Tibial artery (tissue), 4 donors: ENCODE measurements around the gene FILIP1.

Experiments
- DNase-seq, 2 donors: peaks; one replicate each; pipeline ENCODE4 v3.0.0-alpha.2; 2019
- H3K27ac ChIP-seq, 2 donors: fragments of 200-600 bp; sonication (generic) in 1 of 2; 1 replicate in 1 of 2; 2 replicates in 1 of 2; pipeline ENCODE4 v1.5.1; 2018 to 2019; ENCODE audit warnings: mild to moderate bottlenecking in 1 of 2
- H3K27me3 ChIP-seq, 2 donors: fragments of 200-600 bp; sonication (generic) in 1 of 2; one replicate each; pipeline versions ENCODE4 v1.5.1 to v1.6.0; 2016 to 2019
- H3K36me3 ChIP-seq, 3 donors: fragments of 200-600 bp; sonication (generic) in 2 of 3; one replicate each; pipeline ENCODE4 v1.5.1; 2016 to 2019; ENCODE audit warnings: mild to moderate bottlenecking in 2 of 3
- H3K4me1 ChIP-seq, 4 donors: fragments of 200-600 bp; sonication (generic) in 2 of 4; 1 replicate in 3 of 4; 2 replicates in 1 of 4; pipeline ENCODE4 v1.5.1; 2016 to 2019
- H3K4me3 ChIP-seq, 2 donors: fragments of 200-600 bp; sonication (generic) in 1 of 2; 1 replicate in 1 of 2; 2 replicates in 1 of 2; pipeline ENCODE4 v1.5.1; 2018 to 2019; ENCODE audit warnings: mild to moderate bottlenecking in 2 of 2
- H3K9me3 ChIP-seq, 3 donors: fragments of 200-600 bp; sonication (generic) in 1 of 3; one replicate each; pipeline ENCODE4 v1.5.1; 2016 to 2019
- intact Hi-C: fragments of 100-400 bp; cut with DNase I; formaldehyde crosslinking; loops from one replicate; pipeline ENCODE4 v1.15.0; 2023; ENCODE audit warnings: low total_unique reads
- TF ChIP-seq, protein P1 (sequence below), 2 experiments: fragments of 200-600 bp in 1 of 2; fragments of 450-650 bp in 1 of 2; IDR thresholded peaks; one replicate each; pipeline ENCODE4 v1.5.1; 2017 to 2019; ENCODE audit warnings: antibody characterized with exemption in 2 of 2, mild to moderate bottlenecking in 1 of 2, moderate library complexity in 1 of 2

FILIP1 gene

DNA sequence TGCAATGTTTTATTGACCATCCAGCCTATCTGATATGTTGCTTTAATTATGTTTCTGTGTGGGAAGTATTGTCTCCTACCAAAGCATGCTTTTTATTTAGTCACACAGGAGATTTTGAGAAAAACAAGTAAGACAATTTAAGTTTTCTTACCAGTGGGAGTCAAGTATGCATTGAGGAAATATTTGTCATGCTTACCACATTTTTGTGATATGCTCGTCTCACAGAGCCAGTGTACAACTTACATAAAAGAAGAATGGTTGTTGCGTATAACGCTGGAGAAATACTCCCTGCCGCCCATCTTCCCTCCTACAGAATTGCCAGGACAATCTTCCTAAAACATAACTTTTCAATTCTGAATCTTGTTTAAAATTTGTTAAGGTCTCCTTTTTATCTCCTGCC lies 37.1 kb upstream of the FILIP1 start:
- no peaks in the 10 kb centered on the region for H3K27me3 ChIP-seq
- H3K36me3 ChIP-seq: no peaks in the 10 kb centered on the region
- H3K9me3 ChIP-seq: no peaks in the 10 kb centered on the region
- TF ChIP-seq, protein P1, sequence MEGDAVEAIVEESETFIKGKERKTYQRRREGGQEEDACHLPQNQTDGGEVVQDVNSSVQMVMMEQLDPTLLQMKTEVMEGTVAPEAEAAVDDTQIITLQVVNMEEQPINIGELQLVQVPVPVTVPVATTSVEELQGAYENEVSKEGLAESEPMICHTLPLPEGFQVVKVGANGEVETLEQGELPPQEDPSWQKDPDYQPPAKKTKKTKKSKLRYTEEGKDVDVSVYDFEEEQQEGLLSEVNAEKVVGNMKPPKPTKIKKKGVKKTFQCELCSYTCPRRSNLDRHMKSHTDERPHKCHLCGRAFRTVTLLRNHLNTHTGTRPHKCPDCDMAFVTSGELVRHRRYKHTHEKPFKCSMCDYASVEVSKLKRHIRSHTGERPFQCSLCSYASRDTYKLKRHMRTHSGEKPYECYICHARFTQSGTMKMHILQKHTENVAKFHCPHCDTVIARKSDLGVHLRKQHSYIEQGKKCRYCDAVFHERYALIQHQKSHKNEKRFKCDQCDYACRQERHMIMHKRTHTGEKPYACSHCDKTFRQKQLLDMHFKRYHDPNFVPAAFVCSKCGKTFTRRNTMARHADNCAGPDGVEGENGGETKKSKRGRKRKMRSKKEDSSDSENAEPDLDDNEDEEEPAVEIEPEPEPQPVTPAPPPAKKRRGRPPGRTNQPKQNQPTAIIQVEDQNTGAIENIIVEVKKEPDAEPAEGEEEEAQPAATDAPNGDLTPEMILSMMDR (IDR thresholded peaks at IDR 0.05): no peak
- intact Hi-C loops: no loop called here
- no peaks in the 10 kb centered on the region for H3K4me1 ChIP-seq
- no peak overlapping the region for H3K27ac ChIP-seq
- H3K4me3 ChIP-seq: no peak overlapping the region
- no peak for DNase-seq

DNA sequence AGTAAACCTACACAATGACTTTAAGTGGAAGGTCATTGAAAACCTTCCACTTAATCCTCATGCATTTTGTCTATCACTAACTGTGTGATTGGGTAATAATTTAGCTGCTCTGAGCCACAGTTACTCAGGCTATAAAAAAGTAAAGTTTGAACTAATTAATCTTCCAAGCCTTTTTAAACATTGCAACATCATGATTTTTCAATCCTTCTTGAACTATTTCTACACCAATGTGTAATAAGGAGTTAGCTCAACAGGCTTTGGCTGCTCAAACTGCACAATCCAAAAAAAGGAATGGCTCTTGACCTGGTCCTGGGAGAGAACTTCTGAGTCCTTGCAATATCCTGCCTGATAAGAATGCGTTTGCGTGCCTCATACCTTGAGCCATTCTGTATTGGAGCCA lies 34.8 kb upstream of the FILIP1 start:
- Histone ChIP-seq H3K4me1 (peaks cover 0 to 10% (median 5%) of the 10 kb centered on the region in 4 donors), H3K4me3 (no peak overlapping the region), H3K27me3 (no peaks in the 10 kb centered on the region), H3K36me3 (no peaks in the 10 kb centered on the region), H3K27ac (no peak overlapping the region), H3K9me3 (no peaks in the 10 kb centered on the region)
- TF ChIP-seq, protein P1 (IDR thresholded peaks at IDR 0.05): no peak
- no peak for DNase-seq
- intact Hi-C loops: loop anchor here (5.0 to 10.0 kb wide), 3 partner anchors 236 to 434 kb away; no protein-coding TSS in a partner anchor

DNA sequence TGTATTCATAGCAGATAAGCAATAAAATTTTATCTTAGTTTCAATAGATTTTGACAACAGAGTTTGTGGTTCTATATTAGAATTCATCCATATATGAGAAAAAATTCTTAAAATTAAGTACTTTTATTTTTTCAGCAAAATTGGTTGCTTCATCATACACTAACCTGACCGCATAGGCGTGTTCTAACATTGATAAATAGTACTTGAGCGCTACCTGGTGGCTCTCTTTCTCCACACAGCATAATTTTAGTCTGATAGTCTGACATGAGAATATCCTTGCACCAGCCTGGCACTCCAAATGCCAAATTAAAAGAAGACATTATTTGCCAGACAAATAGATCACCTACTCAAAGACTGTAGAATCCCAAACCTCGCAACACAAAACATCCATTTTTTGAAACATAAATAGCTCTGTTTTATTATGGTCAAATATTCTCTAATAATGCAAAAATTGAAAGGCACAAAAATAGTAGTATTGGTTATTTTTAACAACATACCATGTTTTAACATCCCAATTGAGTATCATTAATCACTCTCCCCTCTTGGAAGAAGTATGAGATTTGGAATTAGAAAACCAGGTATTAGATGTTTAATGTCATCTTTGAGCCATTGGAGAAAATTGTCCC lies 33.0 kb upstream of the FILIP1 start:
- peaks cover 0 to 10% (median 5%) of the 10 kb centered on the region in 4 donors for H3K4me1 ChIP-seq
- DNase-seq: peak; percentile 59 to 65
- H3K27ac ChIP-seq: no peak overlapping the region
- intact Hi-C loops: loop anchor here (5.0 to 10.0 kb wide), 3 partner anchors 234 to 432 kb away; no protein-coding TSS in a partner anchor
- TF ChIP-seq, protein P1 (IDR thresholded peaks at IDR 0.05): peak; percentile 64 to 90
- H3K9me3 ChIP-seq: no peaks in the 10 kb centered on the region
- H3K36me3 ChIP-seq: no peaks in the 10 kb centered on the region
- no peaks in the 10 kb centered on the region for H3K27me3 ChIP-seq
- H3K4me3 ChIP-seq: no peak overlapping the region

DNA sequence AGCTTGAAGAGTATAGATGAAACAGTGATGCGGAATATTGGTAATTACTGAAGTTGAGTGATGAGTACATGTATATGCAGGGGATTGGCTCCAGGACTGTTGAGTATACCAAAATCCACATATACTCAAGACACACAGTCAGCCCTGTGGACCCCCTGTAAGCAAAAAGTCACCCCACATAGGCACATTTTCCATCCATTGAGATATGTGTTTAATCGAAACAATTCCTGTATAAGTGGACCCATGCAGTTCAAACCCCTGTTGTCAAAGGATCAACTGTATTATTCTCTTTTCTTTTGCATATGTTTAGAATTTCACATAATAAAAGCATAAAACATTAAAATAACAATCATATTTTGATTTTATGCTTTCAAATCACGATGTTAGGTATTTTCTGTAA lies 32.1 kb upstream of the FILIP1 start:
- DNase-seq: no peak
- TF ChIP-seq, protein P1 (IDR thresholded peaks at IDR 0.05): no peak
- no peaks in the 10 kb centered on the region for H3K27me3 ChIP-seq
- no peak overlapping the region for H3K27ac ChIP-seq
- H3K4me3 ChIP-seq: no peak overlapping the region
- no peaks in the 10 kb centered on the region for H3K9me3 ChIP-seq
- H3K4me1 ChIP-seq: peaks cover 0 to 10% (median 5%) of the 10 kb centered on the region in 4 donors
- no peaks in the 10 kb centered on the region for H3K36me3 ChIP-seq
- intact Hi-C loops: loop anchor here (5.0 to 10.0 kb wide), 3 partner anchors 233 to 431 kb away; no protein-coding TSS in a partner anchor

DNA sequence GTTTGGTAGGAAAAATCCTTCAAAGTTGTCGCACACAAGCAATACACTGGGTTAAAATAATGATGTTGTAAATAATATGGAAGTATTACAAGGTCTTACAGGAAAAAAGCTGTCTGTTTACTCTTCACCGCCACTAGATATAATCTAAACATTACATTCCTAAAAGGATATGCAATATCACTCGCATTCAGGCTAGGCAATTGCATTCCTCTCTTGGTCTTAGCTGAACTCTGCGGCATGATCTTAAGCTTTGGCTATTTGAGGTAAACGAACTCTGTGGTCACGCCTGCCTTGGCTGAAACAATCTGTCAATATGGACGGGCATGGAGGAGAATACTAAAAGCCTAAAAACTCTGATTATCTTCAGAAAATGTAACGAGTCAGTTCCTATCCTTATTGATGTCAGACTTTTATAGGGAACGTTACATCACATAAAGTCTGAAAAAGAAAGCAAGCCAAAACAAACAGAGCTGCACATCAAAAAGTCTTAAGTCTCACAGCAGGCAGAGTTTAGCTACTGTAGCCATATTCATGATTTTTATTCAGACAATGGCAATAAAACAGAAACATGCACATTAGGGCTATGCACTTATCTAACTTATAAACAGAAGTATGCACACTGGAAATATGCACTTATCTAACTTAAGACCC lies 30.8 kb upstream of the FILIP1 start:
- intact Hi-C loops: loop anchor here (10.0 kb wide), 1 partner anchor 430 kb away; no protein-coding TSS in a partner anchor

More for the DNA sequence above, 30.8 kb upstream of the FILIP1 start:
- no peaks in the 10 kb centered on the region for H3K36me3 ChIP-seq
- H3K27me3 ChIP-seq: no peaks in the 10 kb centered on the region
- H3K9me3 ChIP-seq: no peaks in the 10 kb centered on the region
- no peak for DNase-seq
- TF ChIP-seq, protein P1 (IDR thresholded peaks at IDR 0.05): no peak
- H3K4me3 ChIP-seq: peak overlapping the region; percentile 9 to 10
- peaks cover 0 to 10% (median 5%) of the 10 kb centered on the region in 4 donors for H3K4me1 ChIP-seq
- no peak overlapping the region for H3K27ac ChIP-seq
